HFFc6 (cell line): ENCODE data around the gene CDC40. TPM values are rescaled to one million over a fixed set of nuclear protein-coding genes. Genes with fewer than 3 reads are reported as not detected.

Experiments
- DNase-seq: peaks from one replicate; pipeline ENCODE4 v3.0.0-alpha.2; 2018
- H3K27ac Mint-ChIP-seq: 2 replicates; pipeline ENCODE4 v1.8.0; 2020; ENCODE audit warnings: mild to moderate bottlenecking, mixed read lengths
- H3K27me3 Mint-ChIP-seq: 2 replicates; pipeline ENCODE4 v1.8.0; 2021; ENCODE audit warnings: mild to moderate bottlenecking, moderate library complexity, mixed read lengths; ENCODE audit not compliant: insufficient read depth
- H3K36me3 Mint-ChIP-seq: 2 replicates; pipeline ENCODE4 v1.8.0; 2021; ENCODE audit warnings: low read depth, mixed read lengths
- H3K4me1 Mint-ChIP-seq: 2 replicates; pipeline ENCODE4 v1.8.0; 2020; ENCODE audit warnings: low read depth, mixed read lengths
- H3K4me3 Mint-ChIP-seq: 2 replicates; pipeline ENCODE4 v1.8.0; 2020; ENCODE audit warnings: mild to moderate bottlenecking, moderate library complexity, mixed read lengths
- H3K9me3 Mint-ChIP-seq: 2 replicates; pipeline ENCODE4 v1.8.0; 2020; ENCODE audit warnings: mild to moderate bottlenecking, mixed read lengths
- CTCF ChIP-seq: fragments of 200-600 bp; sonication (generic); IDR thresholded peaks from 2 replicates; pipeline ENCODE4 v1.5.0; 2021; ENCODE audit warnings: antibody characterized with exemption, mild to moderate bottlenecking
- total RNA-seq, 6 experiments: library from RNA; stranded (reverse); fragmentation: NEBNext Ultra II Directional; extraction: Animal tissue kit (Norgen Biotek cat#: 25700); gene quantifications; 2 replicates in 1 of 6; 3 replicates in 5 of 6; pipeline ENCODE4 v1.2.3, GENCODE V29; 2021

Gene CDC40
- total RNA-seq, 6 experiments from 2014 or later: 18.7 to 20.1 (median 19.6) TPM

GRCh38 chr6:110207652-110208051 is 27.4 kb downstream of the CDC40 start:
- H3K27me3 Mint-ChIP-seq: no peaks in the 10 kb centered on the region
- no peak for DNase-seq

GRCh38 chr6:110211753-110212152 is 31.5 kb downstream of the CDC40 start:
- Mint-ChIP-seq H3K9me3 (no peaks in the 10 kb centered on the region), H3K27me3 (no peaks in the 10 kb centered on the region), H3K27ac (no peak overlapping the region), H3K36me3 (peaks cover 28% of the 10 kb centered on the region), H3K4me1 (peaks cover 25% of the 10 kb centered on the region), H3K4me3 (no peak overlapping the region)
- no peak for DNase-seq
- TF ChIP-seq CTCF: no peak

More at GRCh38 chr6:110207652-110208051, 27.4 kb downstream of the CDC40 start:
- TF ChIP-seq CTCF: no peak
- Mint-ChIP-seq H3K27ac (no peak overlapping the region), H3K9me3 (no peaks in the 10 kb centered on the region), H3K4me1 (peaks cover 10% of the 10 kb centered on the region), H3K36me3 (peaks cover 13% of the 10 kb centered on the region), H3K4me3 (no peak overlapping the region)

GRCh38 chr6:110214338-110214737 is 34.1 kb downstream of the CDC40 start:
- DNase-seq: no peak
- Mint-ChIP-seq H3K36me3 (peaks cover 35% of the 10 kb centered on the region), H3K27me3 (no peaks in the 10 kb centered on the region), H3K4me3 (no peak overlapping the region), H3K27ac (no peak overlapping the region), H3K9me3 (no peaks in the 10 kb centered on the region), H3K4me1 (peaks cover 37% of the 10 kb centered on the region)
- no peak for TF ChIP-seq CTCF

- Mint-ChIP-seq H3K27ac (peak overlapping the region; percentile 32; the same call in 1 of the 2 replicates), H3K4me3 (no peak overlapping the region), H3K4me1 (peaks cover 37% of the 10 kb centered on the region), H3K27me3 (no peaks in the 10 kb centered on the region; the same call in 1 of the 2 replicates), H3K36me3 (peaks cover 44% of the 10 kb centered on the region), H3K9me3 (no peaks in the 10 kb centered on the region)
- no peak for TF ChIP-seq CTCF
- DNase-seq: peak; percentile 4
Observed at GRCh38 chr6:110216140-110216539, 35.9 kb downstream of the CDC40 start.

DNA sequence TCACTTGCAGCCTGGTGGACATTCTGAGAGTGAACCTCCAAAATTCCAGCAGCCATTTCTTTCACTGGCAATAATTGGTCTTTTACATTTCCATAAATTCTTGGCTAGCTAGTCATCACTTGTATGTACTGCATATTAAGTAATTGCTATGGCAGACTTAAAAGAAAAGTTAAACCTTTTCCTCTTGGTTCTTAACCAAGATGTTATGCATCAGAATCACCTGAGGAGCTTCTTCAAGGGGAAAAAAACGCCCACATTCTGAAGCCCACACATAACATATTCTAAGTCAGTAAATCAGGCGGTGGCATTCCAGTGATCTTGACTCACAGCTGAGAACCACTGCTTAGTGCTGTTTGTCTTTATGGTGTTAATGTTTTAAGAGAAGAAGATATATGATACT is 37.0 kb downstream of the CDC40 start:
- no peaks in the 10 kb centered on the region for H3K9me3 Mint-ChIP-seq
- H3K27me3 Mint-ChIP-seq: no peaks in the 10 kb centered on the region; the same call in 1 of the 2 replicates
- no peak overlapping the region for H3K27ac Mint-ChIP-seq
- no peak overlapping the region for H3K4me3 Mint-ChIP-seq
- DNase-seq: peak; percentile 54
- no peak for TF ChIP-seq CTCF
- H3K36me3 Mint-ChIP-seq: peaks cover 35% of the 10 kb centered on the region
- peaks cover 28% of the 10 kb centered on the region for H3K4me1 Mint-ChIP-seq

DNA sequence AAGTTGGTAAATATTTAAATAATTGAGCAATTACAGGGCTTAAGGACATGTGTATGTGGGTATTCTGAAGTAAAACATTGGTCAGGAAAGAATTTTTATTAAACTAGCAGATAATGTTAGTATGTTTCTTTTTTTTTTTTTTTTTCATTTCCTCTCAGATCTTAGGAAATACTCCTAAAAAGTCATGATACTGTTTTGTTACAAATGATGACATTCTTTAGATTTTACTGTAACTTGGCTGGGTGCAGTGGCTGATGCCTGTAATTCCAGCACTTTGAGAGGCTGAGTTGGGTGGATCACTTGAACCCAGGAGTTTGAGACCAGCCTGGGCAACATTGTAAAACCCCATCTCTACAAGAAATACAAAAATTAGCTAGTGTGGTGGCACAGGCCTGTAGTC is 41.5 kb downstream of the CDC40 start:
- H3K4me3 Mint-ChIP-seq: no peak overlapping the region
- H3K36me3 Mint-ChIP-seq: peaks cover 26% of the 10 kb centered on the region
- no peaks in the 10 kb centered on the region; the same call in 1 of the 2 replicates for H3K27me3 Mint-ChIP-seq
- TF ChIP-seq CTCF: no peak
- peaks cover 18% of the 10 kb centered on the region for H3K4me1 Mint-ChIP-seq
- no peak overlapping the region; the same call in 1 of the 2 replicates for H3K27ac Mint-ChIP-seq
- H3K9me3 Mint-ChIP-seq: no peaks in the 10 kb centered on the region
- DNase-seq: no peak
